HG03439 (cell line): Measurements from ENCODE around the gene KCTD15.

ENCODE experiments used
- ATAC-seq: cut with Tn5 transposase; IDR thresholded peaks from one replicate; pipeline ENCODE4 v1.9.1; 2021; ENCODE audit warnings: mild to moderate bottlenecking, moderate library complexity; ENCODE audit not compliant: unreplicated experiment

The KCTD15 gene

GRCh38 chr19:33795370-33796163, 1.1 kb upstream of the KCTD15 start:
- no peak for ATAC-seq

DNA sequence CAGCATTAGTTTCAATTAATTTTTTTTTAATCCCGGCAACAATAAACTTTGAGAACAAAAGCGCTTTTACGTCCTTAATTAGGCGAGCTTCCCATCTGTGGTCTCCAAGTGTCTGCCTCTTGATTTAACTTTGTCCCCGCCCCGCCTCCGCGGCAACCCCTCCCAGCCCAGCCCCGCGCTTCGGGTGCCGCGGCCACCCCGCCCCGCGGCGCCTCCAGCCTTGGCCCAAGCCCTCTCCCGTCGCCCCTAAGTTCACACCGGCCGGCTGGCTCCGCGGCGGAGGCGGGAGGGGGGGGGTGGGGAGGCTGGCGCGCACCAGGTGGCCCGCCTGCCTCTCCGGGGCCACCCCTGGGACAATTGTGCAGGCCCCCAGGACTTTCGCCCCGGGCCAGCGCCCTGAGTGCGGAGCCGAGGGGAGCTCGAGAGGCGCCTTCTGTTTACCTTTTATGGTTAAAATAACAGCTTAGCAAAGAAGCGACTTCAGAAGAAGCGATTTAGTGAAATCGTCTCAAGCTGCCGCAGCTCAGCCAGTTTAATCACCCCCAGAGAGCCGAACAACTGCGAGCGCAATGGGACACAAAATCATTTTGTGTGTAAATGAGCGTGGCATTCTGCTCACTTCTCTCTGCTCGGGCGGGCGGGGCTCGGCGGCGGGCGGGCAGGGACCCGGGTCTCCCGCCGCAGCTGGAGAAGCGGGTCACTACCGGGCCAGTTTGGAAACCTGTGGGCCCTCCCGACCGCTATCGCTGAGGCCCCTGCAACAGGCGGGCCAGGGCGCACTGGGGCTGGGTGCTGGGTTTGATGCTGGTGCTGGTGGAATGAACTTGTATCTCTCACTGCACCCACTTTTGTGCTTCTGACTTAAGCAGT, 1.4 kb downstream of the KCTD15 start:
- no peak for ATAC-seq

GRCh38 chr19:33798681-33799111, 2.0 kb downstream of the KCTD15 start:
- ATAC-seq: no peak

DNA sequence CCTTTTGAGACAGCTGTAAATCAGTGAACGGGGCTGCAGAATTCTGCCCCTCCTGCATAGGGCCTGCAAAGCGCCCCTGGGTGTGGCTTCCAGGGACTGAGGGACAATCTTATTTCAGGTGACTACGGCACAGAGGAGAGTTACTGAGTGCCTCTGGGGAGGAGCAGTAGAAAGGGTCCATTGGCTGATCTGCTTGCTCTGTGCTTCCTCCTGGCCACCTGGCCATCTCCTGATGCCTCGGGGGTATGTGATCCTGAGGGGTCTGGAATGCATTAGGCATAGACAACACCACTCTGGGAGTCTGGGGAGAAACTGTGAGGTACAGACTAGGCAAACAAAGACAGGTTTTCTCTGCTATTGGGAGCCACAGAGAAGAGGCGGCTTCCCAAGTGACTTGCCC, 2.8 kb downstream of the KCTD15 start:
- ATAC-seq: no peak

DNA sequence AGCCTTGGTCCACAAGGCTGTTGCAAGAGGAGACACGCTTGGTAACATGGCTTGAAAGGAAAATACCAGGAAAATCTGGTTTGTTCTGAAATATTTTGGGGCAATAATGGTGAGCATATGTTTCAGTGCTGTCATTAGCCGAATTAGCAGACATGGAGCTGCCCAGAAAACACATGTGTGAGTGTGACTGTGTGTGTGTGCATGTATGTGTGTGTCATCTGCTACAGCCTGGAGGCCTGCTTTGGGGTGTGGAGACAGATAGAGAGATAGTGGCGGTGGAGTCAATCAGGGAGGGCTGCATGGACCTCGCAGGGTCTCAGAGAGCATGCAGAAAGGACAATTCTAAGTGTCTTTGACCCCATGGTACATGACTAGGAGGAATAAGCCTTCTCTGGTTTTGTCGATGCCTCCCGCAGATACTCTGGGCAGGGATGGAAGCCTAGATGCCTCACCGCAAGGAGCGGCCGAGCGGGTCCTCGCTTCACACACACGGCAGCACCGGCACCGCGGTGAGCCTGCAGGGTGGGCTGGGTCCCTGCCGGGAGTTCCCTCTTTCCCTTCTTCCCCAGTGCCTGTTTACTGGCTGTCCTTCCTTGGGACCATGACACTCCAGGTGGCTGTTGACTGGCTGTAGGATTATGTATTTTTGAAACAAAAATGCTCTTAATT, 3.5 kb downstream of the KCTD15 start:
- no peak for ATAC-seq

GRCh38 chr19:33801411-33801810, 4.7 kb downstream of the KCTD15 start:
- no peak for ATAC-seq

DNA sequence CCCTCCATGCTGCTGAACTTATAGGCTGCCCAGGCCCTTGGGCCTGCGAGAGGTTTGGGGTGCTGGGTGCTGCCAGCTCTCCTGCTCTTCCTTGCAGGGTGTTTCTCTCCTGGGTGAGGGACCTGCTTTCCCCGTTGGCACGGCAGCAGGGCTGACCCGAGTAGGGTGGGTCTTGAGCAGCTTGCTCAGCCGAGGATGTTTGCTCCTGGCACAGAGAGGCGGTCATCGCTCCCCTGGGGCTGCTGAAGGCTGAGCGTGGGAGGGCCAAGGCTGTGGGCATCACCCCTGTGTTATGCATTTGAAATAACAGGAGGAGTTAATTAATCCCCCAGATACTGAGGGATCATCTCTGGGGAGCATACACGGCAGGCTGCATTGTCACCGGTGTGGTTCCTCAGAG, 5.3 kb downstream of the KCTD15 start:
- no peak for ATAC-seq

DNA sequence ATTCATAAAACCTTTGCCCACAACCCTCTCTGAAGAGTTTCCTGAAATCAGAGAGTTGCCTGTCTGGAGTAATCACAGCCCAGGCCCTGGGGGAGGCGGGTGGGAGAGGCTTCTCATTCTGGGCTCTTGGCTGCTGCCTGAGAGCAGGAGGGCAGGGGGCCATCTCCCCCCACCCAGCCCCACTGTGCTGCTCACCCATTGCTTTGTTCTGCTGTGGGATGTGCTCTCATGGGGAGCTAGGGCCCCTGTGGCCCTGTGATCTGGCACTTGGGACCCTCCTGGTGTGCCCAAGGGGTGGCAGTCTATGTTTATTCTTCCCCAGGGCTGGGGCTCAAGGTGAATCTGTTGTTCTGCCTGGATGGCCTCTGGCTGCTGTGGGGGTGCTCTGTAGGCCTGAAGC, 6.1 kb downstream of the KCTD15 start:
- ATAC-seq: no peak

DNA sequence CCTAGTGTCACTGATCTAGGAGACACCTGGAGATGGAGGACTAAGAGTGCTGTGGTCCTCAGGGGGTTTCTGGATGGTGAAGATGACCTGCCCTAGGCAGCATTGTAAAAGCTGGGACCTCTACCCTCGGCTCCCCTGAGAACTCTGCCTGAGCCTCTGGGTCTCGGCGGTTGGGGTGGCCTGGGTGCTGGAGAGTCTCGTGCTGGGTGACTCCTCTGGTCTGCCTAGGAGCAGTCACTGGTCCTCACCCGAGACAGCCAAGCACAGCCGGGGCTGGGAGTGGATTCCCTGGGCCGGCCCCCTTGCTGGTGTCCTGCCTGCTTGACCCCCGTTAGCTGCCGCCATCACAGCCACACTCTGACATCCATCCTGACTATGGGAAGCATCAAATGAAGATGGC, 6.7 kb downstream of the KCTD15 start:
- no peak for ATAC-seq

- ATAC-seq: no peak
Measured at GRCh38 chr19:33804021-33804799, 7.5 kb downstream of the KCTD15 start.

- ATAC-seq: no peak
Measured at GRCh38 chr19:33805313-33805712, 8.6 kb downstream of the KCTD15 start.

DNA sequence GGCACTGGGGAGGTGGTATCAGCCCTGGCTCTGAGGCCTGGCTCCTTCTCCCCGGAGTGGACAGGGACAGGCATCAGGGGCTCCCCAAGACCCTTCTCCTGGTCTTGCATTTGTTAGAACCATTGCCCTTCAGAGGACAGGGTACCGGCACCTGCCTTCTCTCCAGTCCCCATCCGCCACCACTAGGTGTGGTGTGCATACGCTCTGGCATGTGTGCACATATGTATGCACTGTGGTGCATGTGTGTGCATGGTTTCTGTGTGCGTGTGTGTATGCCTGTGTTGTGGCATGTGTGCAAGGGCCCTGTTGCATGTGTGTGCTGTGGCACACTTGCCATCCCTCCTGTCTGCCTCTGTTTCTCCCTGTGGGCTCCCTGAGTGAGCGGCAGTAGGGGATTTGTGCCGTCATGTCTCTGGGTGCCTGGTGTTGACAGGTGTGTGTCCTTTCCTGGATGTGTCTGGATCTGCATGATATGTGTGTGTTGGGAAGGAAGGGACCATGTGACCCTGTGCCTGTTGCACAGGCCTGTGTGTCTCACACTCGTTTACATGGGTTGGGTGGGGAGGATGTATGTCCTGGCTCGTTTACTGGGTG, 9.3 kb downstream of the KCTD15 start:
- no peak for ATAC-seq

DNA sequence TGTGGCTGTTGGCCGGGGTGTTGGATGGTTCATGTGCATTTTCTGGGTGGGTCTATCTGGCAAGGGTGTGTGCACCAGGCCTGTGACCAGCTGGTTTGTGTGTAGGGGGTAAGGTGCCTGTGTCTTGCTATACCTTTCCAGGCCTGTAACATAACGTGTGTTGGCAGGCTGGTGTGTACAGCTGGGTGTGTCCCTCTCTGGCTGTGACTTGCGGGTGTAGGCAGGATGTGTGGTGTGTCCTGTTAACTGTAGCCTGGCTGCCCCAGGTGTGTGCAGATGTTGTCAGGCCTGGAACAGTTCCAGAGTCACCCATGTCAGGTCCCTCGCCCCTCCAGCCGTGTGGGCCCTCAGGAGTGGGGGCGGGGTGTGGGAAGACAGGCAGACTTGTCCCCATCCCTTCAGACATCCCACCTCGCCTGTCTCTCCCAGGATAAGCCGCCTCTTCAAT, 9.8 kb downstream of the KCTD15 start:
- ATAC-seq: no peak

- ATAC-seq: no peak
Measured at GRCh38 chr19:33808399-33808798, 11.7 kb downstream of the KCTD15 start.

DNA sequence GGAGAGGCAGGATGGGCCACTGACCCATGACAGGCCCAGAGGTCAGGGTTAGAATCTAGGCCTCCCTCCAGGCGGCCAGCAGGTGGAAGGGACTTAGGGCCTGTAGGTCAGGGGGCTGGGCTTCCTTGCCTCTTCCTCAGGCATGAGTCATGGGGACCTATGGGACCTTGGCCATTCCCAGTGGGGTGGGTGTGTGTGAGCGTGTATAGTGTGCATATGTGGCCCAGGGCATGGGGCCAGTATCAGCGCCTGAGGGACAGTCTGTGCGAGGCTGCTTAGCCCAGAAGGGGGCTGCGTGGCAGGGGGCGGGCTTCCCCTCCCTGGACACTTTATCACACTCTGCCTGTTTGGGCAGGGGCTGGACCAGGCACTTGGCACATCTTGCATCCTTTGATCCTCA, 13.3 kb downstream of the KCTD15 start:
- no peak for ATAC-seq

DNA sequence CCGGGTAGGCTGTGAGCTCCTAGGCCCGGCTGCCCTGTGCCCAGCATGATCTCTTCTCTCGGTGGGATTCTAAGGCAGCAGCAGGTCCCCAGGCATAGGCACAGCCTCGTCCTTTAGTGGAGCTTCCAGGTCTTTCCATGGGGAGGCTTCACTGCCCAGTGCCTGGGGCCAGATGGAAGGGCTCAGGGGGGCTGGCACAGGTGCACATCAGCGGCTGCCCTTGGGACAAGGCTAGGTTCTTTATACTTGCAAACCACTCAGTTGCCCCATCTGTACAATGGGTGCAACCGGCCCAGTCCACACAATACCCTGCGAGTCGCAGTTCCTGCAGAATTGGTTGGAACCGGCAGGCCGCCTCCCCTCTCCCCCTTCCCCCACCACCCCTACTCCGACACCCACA, 14.2 kb downstream of the KCTD15 start:
- no peak for ATAC-seq

DNA sequence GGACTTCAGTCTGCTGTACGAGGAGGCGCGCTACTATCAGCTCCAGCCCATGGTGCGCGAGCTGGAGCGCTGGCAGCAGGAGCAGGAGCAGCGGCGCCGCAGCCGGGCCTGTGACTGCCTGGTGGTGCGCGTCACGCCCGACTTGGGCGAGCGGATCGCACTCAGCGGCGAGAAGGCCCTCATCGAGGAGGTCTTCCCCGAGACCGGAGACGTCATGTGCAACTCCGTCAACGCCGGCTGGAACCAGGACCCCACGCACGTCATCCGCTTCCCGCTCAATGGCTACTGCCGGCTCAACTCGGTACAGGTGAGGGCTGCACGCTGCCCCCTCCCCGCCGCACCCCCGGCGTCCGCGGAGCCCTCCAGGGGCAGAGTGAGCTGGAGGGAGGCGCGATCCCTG, 14.6 kb downstream of the KCTD15 start:
- ATAC-seq: no peak

GRCh38 chr19:33811736-33812387, 15.2 kb downstream of the KCTD15 start:
- ATAC-seq: no peak

GRCh38 chr19:33812388-33813330, 16.0 kb downstream of the KCTD15 start:
- ATAC-seq: no peak
